ENCODE measurements around the gene LY6G6F. TPM values are rescaled to one million over a fixed set of nuclear protein-coding genes. Genes with fewer than 3 reads are reported as not detected.
A peak's percentile ranks its signal among the peaks of the same experiment; 100 is the strongest.

The LY6G6F gene
- total RNA-seq, 1 donor from 2014 or later = 0.97 TPM

DNA sequence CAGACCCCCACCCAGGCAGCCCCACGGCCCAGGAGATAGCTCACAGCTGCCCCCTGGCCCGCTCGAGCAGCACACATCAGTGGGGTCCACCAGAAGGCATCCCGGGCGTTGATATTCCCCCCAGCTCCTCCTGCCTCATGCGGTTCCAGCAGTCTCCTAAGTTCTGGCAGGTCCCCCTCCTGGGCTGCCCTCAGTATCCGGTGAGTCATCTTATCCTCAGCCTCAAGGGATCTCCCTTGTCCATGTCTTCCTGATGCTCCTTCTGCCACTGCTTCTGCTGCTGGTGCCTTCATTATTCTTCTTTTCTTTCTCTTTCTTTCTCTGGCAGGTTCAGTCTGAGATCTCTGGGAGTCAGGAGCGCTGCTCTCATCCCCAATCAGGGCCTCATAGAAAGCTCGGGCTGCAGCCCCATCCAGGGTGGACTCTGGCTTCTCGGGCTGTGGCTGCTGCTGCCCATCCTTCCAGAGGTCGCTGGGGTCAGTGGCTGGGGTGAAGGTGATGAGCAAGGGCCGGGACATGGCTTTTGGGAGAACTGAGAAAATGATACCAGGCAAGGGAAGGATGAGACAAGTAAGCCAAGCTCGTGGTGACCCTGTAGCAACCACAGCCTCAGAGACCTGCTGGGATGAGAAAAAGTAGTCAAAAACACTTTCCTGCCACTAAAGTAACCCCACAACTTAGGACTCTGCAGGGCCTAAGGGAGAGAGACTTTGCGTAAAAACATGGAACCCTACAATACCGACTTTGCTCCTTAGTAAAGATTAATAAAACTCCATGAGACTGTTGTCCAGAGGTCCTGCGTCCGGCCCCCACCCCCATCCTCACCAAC is 42.5 kb upstream of the LY6G6F start:
- DNase-seq (no peak), ATAC-seq (no peak)
- intact Hi-C loops (cut with DNase I) = no loop called here

DNA sequence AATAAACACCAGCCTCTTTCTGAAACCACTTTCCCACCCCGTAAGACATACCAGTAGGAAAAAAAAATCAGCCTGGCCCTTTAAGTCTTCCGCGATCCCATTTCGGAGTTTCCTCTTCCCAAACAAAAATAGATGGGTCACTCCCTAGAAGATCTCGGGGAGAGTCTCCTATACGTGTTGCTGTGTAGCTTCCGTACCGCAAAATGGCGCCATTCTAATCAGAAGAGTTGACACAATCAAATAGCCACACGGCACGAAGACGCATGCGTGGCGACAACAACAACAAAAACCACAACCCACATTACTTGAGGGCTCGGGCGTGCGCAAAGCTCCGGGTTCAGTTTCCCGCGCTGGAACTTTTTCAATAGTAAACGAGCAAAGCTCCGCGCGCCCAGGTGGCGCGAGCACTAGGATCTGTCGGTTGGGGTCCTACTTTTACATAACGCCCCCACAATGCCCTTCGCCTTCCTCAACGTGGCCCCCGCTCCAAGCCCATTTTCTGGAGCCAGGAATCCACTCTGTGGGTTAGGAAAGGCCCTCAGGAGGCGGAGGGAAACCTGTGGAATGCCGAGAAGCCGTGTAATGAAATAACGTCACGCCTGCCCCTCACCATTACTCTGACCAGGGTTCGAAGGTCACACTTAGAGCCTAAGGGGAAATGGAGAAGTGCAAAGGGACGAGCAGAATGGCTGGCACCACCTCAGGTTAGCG is 41.7 kb upstream of the LY6G6F start, which contains the start of gene GPANK1:
GPANK1 (minus strand) TSS at position 208 of the 711 bp plus-strand sequence. CDS start 519 bp downstream, outside the sequence.
- Histone ChIP-seq H3K27me3 (ENCODE audit: low read depth) (no peaks in the 10 kb centered on the region), H3K4me3 (peak within 1 kb of the TSS; percentile 78), H3K9me3 (no peaks in the 10 kb centered on the region), H3K36me3 (peaks cover 52% of the 10 kb centered on the region), H3K4me1 (peaks cover 51% of the 10 kb centered on the region), H3K27ac (peak within 1 kb of the TSS; percentile 91)
- ATAC-seq = peak; percentile 79 to 83
- intact Hi-C loops (cut with DNase I) = no loop called here
- no peak for TF ChIP-seq CTCF (IDR thresholded peaks at IDR 0.05)
- DNase-seq = peak; percentile 94

More for the DNA sequence above, 42.5 kb upstream of the LY6G6F start:
- peak overlapping the region; percentile 91 for H3K27ac ChIP-seq
- TF ChIP-seq CTCF (IDR thresholded peaks at IDR 0.05) = no peak
- no peaks in the 10 kb centered on the region for H3K27me3 ChIP-seq (ENCODE audit: low read depth)
- peaks cover 59% of the 10 kb centered on the region for H3K4me1 ChIP-seq
- no peaks in the 10 kb centered on the region for H3K9me3 ChIP-seq
- peak overlapping the region; percentile 78 for H3K4me3 ChIP-seq
- H3K36me3 ChIP-seq = peaks cover 45% of the 10 kb centered on the region

DNA sequence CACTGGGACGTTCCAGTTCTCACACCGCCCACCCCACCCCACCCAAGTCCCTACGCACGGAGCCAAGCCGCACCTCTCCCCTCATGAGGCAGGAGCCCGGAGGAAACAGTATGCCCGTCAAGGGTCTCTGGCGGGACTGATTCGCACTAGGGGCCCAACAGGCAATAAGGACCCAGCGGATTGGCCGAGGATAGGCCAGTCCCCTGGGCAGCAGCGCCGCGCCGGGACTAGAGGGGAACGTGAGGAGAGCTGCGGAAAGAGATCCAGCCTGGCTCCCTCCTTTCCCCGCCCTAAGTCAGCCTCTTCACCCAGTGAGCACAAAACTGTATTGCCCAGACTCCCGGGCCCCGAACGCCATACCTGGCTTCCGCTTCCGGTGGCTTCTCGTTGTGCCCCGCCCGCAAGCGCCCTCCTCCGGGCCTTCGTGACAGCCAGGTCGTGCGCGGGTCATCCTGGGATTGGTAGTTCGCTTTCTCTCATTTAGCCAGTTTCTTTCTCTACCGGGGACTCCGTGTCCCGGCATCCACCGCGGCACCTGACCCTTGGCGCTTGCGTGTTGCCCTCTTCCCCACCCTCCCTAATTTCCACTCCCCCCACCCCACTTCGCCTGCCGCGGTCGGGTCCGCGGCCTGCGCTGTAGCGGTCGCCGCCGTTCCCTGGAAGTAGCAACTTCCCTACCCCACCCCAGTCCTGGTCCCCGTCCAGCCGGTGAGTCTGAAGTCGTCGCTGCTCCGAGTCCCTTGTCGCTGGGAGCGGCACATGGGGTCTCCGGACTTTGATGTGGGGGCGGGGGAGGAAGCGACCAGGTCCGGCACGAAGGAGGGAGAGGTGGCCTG is 40.9 kb upstream of the LY6G6F start, which contains the start of gene CSNK2B:
CSNK2B (plus strand) TSS at position 580 of the 836 bp plus-strand sequence. CDS start 752 bp downstream, outside the sequence.
- peak; percentile 15 for TF ChIP-seq CTCF (IDR thresholded peaks at IDR 0.05)
- Histone ChIP-seq H3K27me3 (ENCODE audit: low read depth) (no peaks in the 10 kb centered on the region), H3K36me3 (peaks cover 60% of the 10 kb centered on the region), H3K9me3 (no peaks in the 10 kb centered on the region), H3K4me3 (peak within 1 kb of the TSS; percentile 78), H3K27ac (peak within 1 kb of the TSS; percentile 91), H3K4me1 (peaks cover 51% of the 10 kb centered on the region)
- intact Hi-C loops (cut with DNase I) = no loop called here
- ATAC-seq (peak; percentile 96), DNase-seq (peak; percentile 99)

DNA sequence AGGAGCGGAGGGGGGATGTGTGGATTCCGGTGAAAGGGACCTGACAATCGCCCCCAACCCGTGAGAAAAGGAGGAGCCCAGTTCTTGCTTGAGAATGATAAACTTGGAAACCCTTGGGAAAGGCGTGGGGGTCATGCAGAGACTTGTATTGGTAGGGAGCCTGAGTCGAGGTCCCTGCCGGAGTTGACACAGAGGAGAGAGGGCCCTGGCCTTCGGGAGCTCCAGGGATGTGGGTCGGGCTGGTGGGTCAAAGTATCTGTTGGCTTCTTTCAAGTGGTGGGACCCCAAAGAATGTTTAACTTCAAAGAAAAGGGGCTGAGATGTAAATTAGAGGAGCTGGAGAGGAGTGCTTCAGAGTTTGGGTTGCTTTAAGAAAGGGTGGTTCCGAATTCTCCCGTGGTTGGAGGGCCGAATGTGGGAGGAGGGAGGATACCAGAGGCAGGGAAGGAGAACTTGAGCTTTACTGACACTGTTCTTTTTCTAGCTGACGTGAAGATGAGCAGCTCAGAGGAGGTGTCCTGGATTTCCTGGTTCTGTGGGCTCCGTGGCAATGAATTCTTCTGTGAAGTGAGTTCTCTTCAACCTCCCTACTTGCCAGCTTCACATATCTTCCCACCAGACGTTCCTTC is 40.2 kb upstream of the LY6G6F start:
- no peaks in the 10 kb centered on the region for H3K9me3 ChIP-seq
- H3K36me3 ChIP-seq = peaks cover 68% of the 10 kb centered on the region
- peak overlapping the region; percentile 91 for H3K27ac ChIP-seq
- H3K27me3 ChIP-seq (ENCODE audit: low read depth) = no peaks in the 10 kb centered on the region
- DNase-seq (no peak), ATAC-seq (no peak)
- TF ChIP-seq CTCF (IDR thresholded peaks at IDR 0.05) = no peak
- H3K4me3 ChIP-seq = peak overlapping the region; percentile 78
- intact Hi-C loops (cut with DNase I) = no loop called here
- H3K4me1 ChIP-seq = peaks cover 46% of the 10 kb centered on the region

Measured in lower lobe of right lung (tissue), 2 donors.